Loucy (cell line): ENCODE data around the gene CNDP1.

ENCODE experiments used
- EZH2phosphoT487 ChIP-seq: fragments of 200-600 bp; IDR thresholded peaks from 2 replicates; pipeline ENCODE4 v1.6.1; 2018; ENCODE audit warnings: antibody characterized with exemption, mild to moderate bottlenecking, moderate library complexity, borderline replicate concordance
- TF ChIP-seq, protein P1 (sequence below): fragments of 200-600 bp; sonication (generic); conservative IDR thresholded peaks from 2 replicates; pipeline ENCODE4 v1.5.1; 2014; ENCODE audit warnings: mild to moderate bottlenecking, antibody characterized with exemption, low read length

DNA sequence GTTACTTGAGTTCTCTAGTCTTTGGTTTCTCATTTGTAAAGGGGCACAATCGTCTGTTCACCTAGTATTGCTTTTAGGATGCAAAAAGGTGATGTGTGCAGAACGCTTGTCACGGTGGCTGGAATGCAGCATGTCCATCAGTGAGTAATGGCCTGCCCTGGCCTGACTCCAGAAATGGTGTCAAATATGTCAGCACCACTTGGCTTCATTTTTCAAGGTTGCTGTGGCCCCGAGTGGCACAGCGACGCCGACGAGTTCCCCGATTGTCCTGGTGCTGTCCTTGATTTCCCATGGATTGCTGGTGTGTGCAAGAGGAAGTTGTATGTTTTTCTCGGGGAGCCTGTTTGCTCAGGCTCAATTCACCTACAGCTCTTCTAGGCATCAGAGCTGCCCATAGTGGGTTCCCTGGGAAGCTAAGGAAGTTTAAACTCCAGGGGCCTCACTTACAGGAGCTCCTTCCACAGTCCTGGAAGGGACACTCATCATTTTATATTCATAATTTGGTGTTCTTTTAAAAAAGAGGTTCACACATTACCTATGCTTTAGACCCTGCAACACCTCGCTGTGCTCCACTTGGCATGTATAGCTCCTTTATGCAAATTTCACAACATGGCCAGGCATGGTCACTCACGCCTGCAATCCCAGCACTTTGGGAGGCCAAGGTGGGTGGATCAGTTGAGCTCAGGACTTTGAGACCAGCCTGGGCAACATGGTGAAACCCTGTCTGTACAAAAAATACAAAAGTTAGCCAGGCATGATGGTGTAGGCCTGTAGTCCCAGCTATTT lies 37.8 kb downstream of the CNDP1 start:
- TF ChIP-seq, protein P1, sequence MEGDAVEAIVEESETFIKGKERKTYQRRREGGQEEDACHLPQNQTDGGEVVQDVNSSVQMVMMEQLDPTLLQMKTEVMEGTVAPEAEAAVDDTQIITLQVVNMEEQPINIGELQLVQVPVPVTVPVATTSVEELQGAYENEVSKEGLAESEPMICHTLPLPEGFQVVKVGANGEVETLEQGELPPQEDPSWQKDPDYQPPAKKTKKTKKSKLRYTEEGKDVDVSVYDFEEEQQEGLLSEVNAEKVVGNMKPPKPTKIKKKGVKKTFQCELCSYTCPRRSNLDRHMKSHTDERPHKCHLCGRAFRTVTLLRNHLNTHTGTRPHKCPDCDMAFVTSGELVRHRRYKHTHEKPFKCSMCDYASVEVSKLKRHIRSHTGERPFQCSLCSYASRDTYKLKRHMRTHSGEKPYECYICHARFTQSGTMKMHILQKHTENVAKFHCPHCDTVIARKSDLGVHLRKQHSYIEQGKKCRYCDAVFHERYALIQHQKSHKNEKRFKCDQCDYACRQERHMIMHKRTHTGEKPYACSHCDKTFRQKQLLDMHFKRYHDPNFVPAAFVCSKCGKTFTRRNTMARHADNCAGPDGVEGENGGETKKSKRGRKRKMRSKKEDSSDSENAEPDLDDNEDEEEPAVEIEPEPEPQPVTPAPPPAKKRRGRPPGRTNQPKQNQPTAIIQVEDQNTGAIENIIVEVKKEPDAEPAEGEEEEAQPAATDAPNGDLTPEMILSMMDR: no peak
- no peak for TF ChIP-seq EZH2phosphoT487
